Measurements from ENCODE around the gene CHIT1. TPM values are rescaled to one million over a fixed set of nuclear protein-coding genes. Genes with fewer than 3 reads are reported as not detected.
A peak's percentile ranks its signal among the peaks of the same experiment; 100 is the strongest.

CHIT1 gene
- total RNA-seq, 4 donors from 2014 or later = 0.20 TPM; not detected in 3

GRCh38 chr1:203273869-203274602, 44.6 kb upstream of the CHIT1 start:
- in situ Hi-C loops (cut with MboI; ENCODE audit: low sequenced_read_pairs in 4 of 4) (loop anchor here (5.0 to 10.0 kb wide), 4 partner anchors 53 to 213 kb away; no protein-coding TSS in a partner anchor), intact Hi-C loops (cut with DNase I; ENCODE audit: low total_unique reads) (loop anchor here (1.0 to 10.0 kb wide), 7 partner anchors 31 to 1389 kb away; partner anchors contain the start of genes ATP2B4, BTG2, SHISA4 and ZBED6)
- TF ChIP-seq POLR2A (IDR thresholded peaks at IDR 0.05) = no peak
- no peak for TF ChIP-seq CTCF (IDR thresholded peaks at IDR 0.05 in 4 of 5, conservative IDR thresholded peaks at IDR 0.05 in 1 of 5)
- no peak for ATAC-seq
- peak overlapping the region; percentile 31 to 43 (median 38) for H3K4me3 ChIP-seq
- H3K4me1 ChIP-seq = peaks cover 81 to 84% of the 10 kb centered on the region in 2 donors
- H3K27ac ChIP-seq = peak overlapping the region; percentile 92 to 96 (median 94)
- H3K36me3 ChIP-seq = no peaks in the 10 kb centered on the region
- DNase-seq = peak in 1 of 2 donors; percentile 56
- H3K9me3 ChIP-seq = no peaks in the 10 kb centered on the region
- H3K27me3 ChIP-seq = no peaks in the 10 kb centered on the region

- Histone ChIP-seq H3K4me3 (peak overlapping the region; percentile 31 to 43 (median 38)), H3K36me3 (no peaks in the 10 kb centered on the region), H3K9me3 (no peaks in the 10 kb centered on the region), H3K4me1 (peaks cover 82 to 83% of the 10 kb centered on the region in 2 donors), H3K27ac (peak overlapping the region; percentile 92 to 96 (median 94)), H3K27me3 (no peaks in the 10 kb centered on the region)
- in situ Hi-C loops (cut with MboI; ENCODE audit: low sequenced_read_pairs in 4 of 4) (loop anchor here (5.0 to 10.0 kb wide), 4 partner anchors 54 to 214 kb away; no protein-coding TSS in a partner anchor), intact Hi-C loops (cut with DNase I; ENCODE audit: low total_unique reads) (loop anchor here (1.0 to 10.0 kb wide), 6 partner anchors 32 to 1389 kb away; partner anchors contain the start of genes ATP2B4, BTG2, SHISA4 and ZBED6)
- peak; percentile 33 to 42 for ATAC-seq
- peak; percentile 72 to 86 for DNase-seq
- TF ChIP-seq CTCF (IDR thresholded peaks at IDR 0.05 in 4 of 5, conservative IDR thresholded peaks at IDR 0.05 in 1 of 5) (peak; percentile 99 to 100 (median 100)), POLR2A (IDR thresholded peaks at IDR 0.05) (peak; percentile 23 to 52)
Observed at GRCh38 chr1:203273206-203273868, 43.9 kb upstream of the CHIT1 start.

- DNase-seq = no peak
- H3K27me3 ChIP-seq = no peaks in the 10 kb centered on the region
- peak overlapping the region in 3 of 4 donors; percentile 31 to 42 (median 34) for H3K4me3 ChIP-seq
- in situ Hi-C loops (cut with MboI; ENCODE audit: low sequenced_read_pairs in 4 of 4) (loop anchor here (5.0 to 10.0 kb wide), 4 partner anchors 55 to 215 kb away; no protein-coding TSS in a partner anchor), intact Hi-C loops (cut with DNase I; ENCODE audit: low total_unique reads) (loop anchor here (1.0 to 10.0 kb wide), 6 partner anchors 33 to 1388 kb away; partner anchors contain the start of genes ATP2B4, BTG2, SHISA4 and ZBED6)
- H3K4me1 ChIP-seq = peaks cover 78 to 80% of the 10 kb centered on the region in 2 donors
- peak overlapping the region; percentile 92 to 96 (median 94) for H3K27ac ChIP-seq
- ATAC-seq = no peak
- no peaks in the 10 kb centered on the region for H3K36me3 ChIP-seq
- no peak for TF ChIP-seq POLR2A (IDR thresholded peaks at IDR 0.05)
- no peak for TF ChIP-seq CTCF (IDR thresholded peaks at IDR 0.05 in 4 of 5, conservative IDR thresholded peaks at IDR 0.05 in 1 of 5)
- H3K9me3 ChIP-seq = no peaks in the 10 kb centered on the region
Observed at GRCh38 chr1:203272633-203273205, 43.2 kb upstream of the CHIT1 start.

- peak in 1 of 2 donors; percentile 40 for DNase-seq
- intact Hi-C loops (cut with DNase I; ENCODE audit: low total_unique reads) = loop anchor here (10.0 kb wide), 3 partner anchors 353 to 1387 kb away; partner anchors contain the start of genes ATP2B4, SHISA4, ZBED6 and ZC3H11A
Observed at GRCh38 chr1:203271962-203272632, 42.6 kb upstream of the CHIT1 start.

More at GRCh38 chr1:203271962-203272632, 42.6 kb upstream of the CHIT1 start:
- no peaks in the 10 kb centered on the region for H3K36me3 ChIP-seq
- H3K4me3 ChIP-seq = no peak overlapping the region
- peak overlapping the region in 1 of 4 donors; percentile 96 for H3K27ac ChIP-seq
- TF ChIP-seq CTCF (IDR thresholded peaks at IDR 0.05 in 4 of 5, conservative IDR thresholded peaks at IDR 0.05 in 1 of 5) (no peak), POLR2A (IDR thresholded peaks at IDR 0.05) (no peak)
- ATAC-seq = no peak
- no peaks in the 10 kb centered on the region for H3K27me3 ChIP-seq
- no peaks in the 10 kb centered on the region for H3K9me3 ChIP-seq
- in situ Hi-C loops (cut with MboI; ENCODE audit: low sequenced_read_pairs in 4 of 4) = loop anchor here (5.0 to 10.0 kb wide), 4 partner anchors 55 to 215 kb away; no protein-coding TSS in a partner anchor
- H3K4me1 ChIP-seq = peaks cover 74 to 76% of the 10 kb centered on the region in 2 donors
